ENCODE data around the gene STK33. TPM values are rescaled to one million over a fixed set of nuclear protein-coding genes. Genes with fewer than 3 reads are reported as not detected.

The STK33 gene
- total RNA-seq, 2 donors from 2014 or later, result 7.3 to 14.8 TPM

GRCh38 chr11:8584511-8584910 lies 9.5 kb downstream of the STK33 start:
- Histone ChIP-seq H3K9me3 (no peaks in the 10 kb centered on the region), H3K4me3 (no peak overlapping the region), H3K27ac (no peak overlapping the region), H3K36me3 (replicated peaks in 1 of 2; ENCODE audit: insufficient read depth in 1 of 2, low read depth in 2 of 2) (no peaks in the 10 kb centered on the region), H3K4me1 (peaks cover 5% of the 10 kb centered on the region), H3K27me3 (no peaks in the 10 kb centered on the region)
- no peak for TF ChIP-seq CTCF (IDR thresholded peaks at IDR 0.05)
- no peak for TF ChIP-seq POLR2A (IDR thresholded peaks at IDR 0.05)
- intact Hi-C loops (cut with DNase I), result no loop called here
- 58 to 61% methylated on average over 2 of the region's 2 CpGs for WGBS, 2 donors
- ATAC-seq (no peak), DNase-seq (no peak)

GRCh38 chr11:8584082-8584481 lies 9.9 kb downstream of the STK33 start:
- Histone ChIP-seq H3K4me3 (no peak overlapping the region), H3K36me3 (replicated peaks in 1 of 2; ENCODE audit: insufficient read depth in 1 of 2, low read depth in 2 of 2) (no peaks in the 10 kb centered on the region), H3K9me3 (no peaks in the 10 kb centered on the region), H3K27me3 (no peaks in the 10 kb centered on the region), H3K27ac (no peak overlapping the region), H3K4me1 (peaks cover 5% of the 10 kb centered on the region)
- intact Hi-C loops (cut with DNase I), result no loop called here
- WGBS, 2 donors, result 41 to 60% methylated on average over 1 of the region's 1 CpG
- DNase-seq (no peak), ATAC-seq (no peak)
- TF ChIP-seq CTCF (IDR thresholded peaks at IDR 0.05) (no peak), POLR2A (IDR thresholded peaks at IDR 0.05) (no peak)

GRCh38 chr11:8581300-8581699 lies 12.7 kb downstream of the STK33 start:
- Histone ChIP-seq H3K4me1 (peaks cover 5% of the 10 kb centered on the region), H3K36me3 (replicated peaks in 1 of 2; ENCODE audit: insufficient read depth in 1 of 2, low read depth in 2 of 2) (no peaks in the 10 kb centered on the region), H3K4me3 (no peak overlapping the region), H3K27ac (no peak overlapping the region), H3K9me3 (no peaks in the 10 kb centered on the region), H3K27me3 (no peaks in the 10 kb centered on the region)
- DNase-seq, result no peak
- TF ChIP-seq CTCF (IDR thresholded peaks at IDR 0.05), result no peak
- TF ChIP-seq POLR2A (IDR thresholded peaks at IDR 0.05), result no peak
- intact Hi-C loops (cut with DNase I), result no loop called here
- ATAC-seq, result no peak
- WGBS, 2 donors, result 91 to 94% methylated on average over 3 of the region's 3 CpGs

GRCh38 chr11:8577791-8578581 lies 16.0 kb downstream of the STK33 start:
- H3K27me3 ChIP-seq, result no peaks in the 10 kb centered on the region
- H3K4me1 ChIP-seq, result no peaks in the 10 kb centered on the region
- H3K4me3 ChIP-seq, result no peak overlapping the region
- TF ChIP-seq POLR2A (IDR thresholded peaks at IDR 0.05) (no peak), CTCF (IDR thresholded peaks at IDR 0.05) (no peak)
- H3K9me3 ChIP-seq, result no peaks in the 10 kb centered on the region
- DNase-seq, result no peak
- no peak for ATAC-seq
- no peaks in the 10 kb centered on the region for H3K36me3 ChIP-seq (replicated peaks in 1 of 2; ENCODE audit: insufficient read depth in 1 of 2, low read depth in 2 of 2)
- 95 to 97% methylated on average over 2 of the region's 2 CpGs for WGBS, 2 donors
- intact Hi-C loops (cut with DNase I), result no loop called here
- no peak overlapping the region for H3K27ac ChIP-seq

- no peaks in the 10 kb centered on the region for H3K9me3 ChIP-seq
- no peaks in the 10 kb centered on the region for H3K4me1 ChIP-seq
- ATAC-seq (no peak), DNase-seq (no peak)
- no peaks in the 10 kb centered on the region for H3K36me3 ChIP-seq (replicated peaks in 1 of 2; ENCODE audit: insufficient read depth in 1 of 2, low read depth in 2 of 2)
- no peak overlapping the region for H3K4me3 ChIP-seq
- H3K27ac ChIP-seq, result no peak overlapping the region
- WGBS, 2 donors, result 100% methylated on average over 1 of the region's 1 CpG
- TF ChIP-seq POLR2A (IDR thresholded peaks at IDR 0.05) (no peak), CTCF (IDR thresholded peaks at IDR 0.05) (no peak)
- H3K27me3 ChIP-seq, result no peaks in the 10 kb centered on the region
- intact Hi-C loops (cut with DNase I), result no loop called here
These were observed 19.2 kb downstream of the STK33 start for GRCh38 chr11:8574798-8575197.

All from body of pancreas (tissue), 4 donors.